DMS53 (cell line): ENCODE results near the gene C1QTNF1.

ENCODE experiments used
- DNase-seq: peaks from one replicate; lab custom pipeline; 2025; lab: John Stamatoyannopoulos, UW

The C1QTNF1 gene

GRCh38 chr17:79080349-79080748 lies 56.4 kb downstream of the C1QTNF1 start:
- no peak for DNase-seq

GRCh38 chr17:79080761-79081290 lies 56.9 kb downstream of the C1QTNF1 start:
- no peak for DNase-seq

- DNase-seq, result no peak
Measured at GRCh38 chr17:79081571-79082276, 57.8 kb downstream of the C1QTNF1 start.

DNA sequence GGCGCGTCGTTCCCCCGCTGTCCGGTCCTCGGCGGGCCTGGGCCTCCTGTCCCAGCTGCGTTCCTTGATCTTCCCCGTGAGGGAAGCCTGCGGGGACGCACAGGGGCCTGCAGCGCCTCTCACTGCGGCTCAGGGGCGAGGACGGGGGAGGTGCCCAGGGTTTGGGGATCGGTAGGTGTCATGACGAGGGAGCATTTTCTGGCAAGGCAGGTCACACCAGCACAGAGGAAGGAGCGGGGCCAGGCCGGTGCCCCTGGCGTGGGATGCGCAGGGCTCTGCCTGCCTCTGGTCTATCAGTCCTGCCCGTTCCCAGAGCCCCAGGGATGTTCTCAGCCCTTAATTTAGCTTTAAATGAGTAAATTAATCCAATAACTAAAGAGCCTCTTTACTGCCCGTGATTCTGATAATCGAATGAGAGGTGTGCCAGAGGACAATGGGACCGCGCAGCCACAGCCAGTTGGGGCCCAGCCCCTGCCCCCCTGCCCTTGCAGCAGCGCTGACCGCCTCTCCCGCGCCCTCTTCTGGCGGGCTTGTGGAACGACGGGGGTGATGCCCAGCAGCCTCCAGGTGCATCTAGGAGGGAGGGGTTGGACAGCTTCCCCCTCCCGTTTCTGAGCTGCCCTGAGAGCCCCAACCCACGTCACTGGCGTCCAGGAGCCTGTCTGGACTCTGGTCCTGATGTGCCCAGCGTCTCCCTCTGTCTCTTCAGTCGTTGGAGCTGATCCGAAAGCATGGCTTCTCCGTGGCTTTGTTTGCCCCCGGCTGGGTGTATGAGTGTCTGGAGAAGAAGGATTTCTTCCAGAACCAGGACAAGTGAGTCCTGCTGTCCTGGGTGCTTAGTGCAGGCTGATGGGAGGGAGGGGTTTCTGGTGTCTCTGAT lies 58.6 kb downstream of the C1QTNF1 start:
- DNase-seq, result peak; percentile 72

GRCh38 chr17:79083191-79083971 lies 59.4 kb downstream of the C1QTNF1 start:
- DNase-seq, result no peak

DNA sequence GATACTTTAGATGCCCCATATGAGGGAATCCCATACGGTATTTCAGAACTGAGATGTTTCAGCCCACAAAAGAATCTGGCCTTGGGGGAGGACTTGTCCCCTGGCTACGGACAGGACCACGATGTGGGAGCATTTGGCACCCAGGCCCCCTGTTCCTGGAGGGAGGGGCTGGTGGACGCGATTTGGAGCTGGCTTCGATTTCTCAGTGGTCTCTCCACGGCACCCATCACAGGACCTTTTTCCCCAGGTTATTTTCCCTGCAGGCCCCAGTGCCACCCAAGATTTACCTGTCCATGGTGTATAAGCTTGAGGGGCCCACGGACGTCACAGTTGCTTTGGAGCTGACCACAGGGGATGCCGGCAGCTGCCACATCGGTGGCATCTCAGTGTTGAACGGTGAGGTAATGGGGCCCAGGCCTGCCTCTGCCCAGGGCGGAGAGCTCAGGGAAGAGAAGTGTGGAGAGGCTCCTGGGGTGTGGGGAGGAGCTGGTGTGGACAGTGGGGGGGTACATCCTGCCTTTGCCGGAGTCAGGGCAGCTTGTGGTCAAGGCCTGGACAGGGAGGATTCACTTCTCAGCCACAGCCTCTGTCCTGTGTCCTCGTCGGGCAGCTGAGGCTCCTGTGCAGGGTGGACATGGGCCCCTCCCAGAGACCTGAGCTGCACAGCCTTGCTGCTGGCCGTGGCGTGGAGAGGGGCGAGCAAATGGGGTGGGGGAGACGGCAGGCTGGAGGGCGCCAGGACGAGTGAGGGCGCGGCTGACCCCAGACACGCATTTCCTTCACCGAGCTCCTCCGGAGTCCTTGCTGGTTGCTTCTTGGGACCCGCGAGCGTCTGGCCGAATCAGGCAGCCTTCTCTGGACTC lies 60.6 kb downstream of the C1QTNF1 start:
- no peak for DNase-seq

- no peak for DNase-seq
Measured at GRCh38 chr17:79085154-79085920, 61.4 kb downstream of the C1QTNF1 start.

- DNase-seq, result no peak
Measured at GRCh38 chr17:79085921-79086551, 62.1 kb downstream of the C1QTNF1 start.

DNA sequence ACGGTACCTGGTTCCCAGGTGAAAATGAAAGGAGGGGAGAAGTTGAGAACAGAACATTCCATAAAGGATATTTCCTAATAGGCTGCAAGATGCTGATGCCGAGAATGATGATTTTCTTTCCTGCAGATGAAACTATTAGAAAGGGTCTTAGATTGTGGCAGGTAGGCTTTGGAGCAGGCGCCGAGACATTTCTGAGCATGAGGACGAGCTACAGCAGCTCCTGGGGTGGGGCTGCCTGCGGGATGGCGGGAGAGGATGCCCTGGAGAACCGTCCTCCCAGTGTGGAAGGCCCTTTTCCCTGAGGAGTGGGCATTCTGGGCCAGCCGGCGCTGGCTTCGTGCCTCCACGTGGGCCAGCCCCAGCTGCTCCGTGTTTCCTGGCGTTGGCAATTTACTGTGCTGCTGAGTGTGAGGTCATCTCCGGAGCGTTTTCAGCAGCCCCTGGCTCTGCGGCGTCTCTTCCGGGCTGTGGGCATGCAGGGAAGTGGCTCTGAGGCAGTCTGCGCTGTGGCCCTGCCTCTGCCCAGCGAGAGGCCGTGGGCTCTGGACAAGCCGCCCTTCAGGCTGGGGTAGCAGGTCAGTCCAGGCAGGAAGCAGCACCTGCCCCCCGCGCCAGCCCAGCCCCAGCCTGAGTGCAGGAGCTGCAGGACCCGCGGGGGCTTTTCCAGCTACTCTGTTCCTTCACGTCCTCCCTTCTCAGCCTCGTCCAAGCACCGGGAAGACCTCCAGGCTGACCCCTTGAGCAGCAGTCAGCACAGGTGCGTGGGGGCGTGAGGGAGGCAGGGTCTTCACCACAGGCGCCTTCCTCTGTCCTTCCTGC lies 62.8 kb downstream of the C1QTNF1 start:
- no peak for DNase-seq

GRCh38 chr17:79087428-79088143 lies 63.6 kb downstream of the C1QTNF1 start:
- DNase-seq, result peak; percentile 74

- no peak for DNase-seq
Measured at GRCh38 chr17:79088247-79088996, 64.5 kb downstream of the C1QTNF1 start.

- DNase-seq, result no peak
Measured at GRCh38 chr17:79088997-79089328, 65.0 kb downstream of the C1QTNF1 start.

GRCh38 chr17:79089720-79090442 lies 65.9 kb downstream of the C1QTNF1 start:
- DNase-seq, result peak; percentile 40

DNA sequence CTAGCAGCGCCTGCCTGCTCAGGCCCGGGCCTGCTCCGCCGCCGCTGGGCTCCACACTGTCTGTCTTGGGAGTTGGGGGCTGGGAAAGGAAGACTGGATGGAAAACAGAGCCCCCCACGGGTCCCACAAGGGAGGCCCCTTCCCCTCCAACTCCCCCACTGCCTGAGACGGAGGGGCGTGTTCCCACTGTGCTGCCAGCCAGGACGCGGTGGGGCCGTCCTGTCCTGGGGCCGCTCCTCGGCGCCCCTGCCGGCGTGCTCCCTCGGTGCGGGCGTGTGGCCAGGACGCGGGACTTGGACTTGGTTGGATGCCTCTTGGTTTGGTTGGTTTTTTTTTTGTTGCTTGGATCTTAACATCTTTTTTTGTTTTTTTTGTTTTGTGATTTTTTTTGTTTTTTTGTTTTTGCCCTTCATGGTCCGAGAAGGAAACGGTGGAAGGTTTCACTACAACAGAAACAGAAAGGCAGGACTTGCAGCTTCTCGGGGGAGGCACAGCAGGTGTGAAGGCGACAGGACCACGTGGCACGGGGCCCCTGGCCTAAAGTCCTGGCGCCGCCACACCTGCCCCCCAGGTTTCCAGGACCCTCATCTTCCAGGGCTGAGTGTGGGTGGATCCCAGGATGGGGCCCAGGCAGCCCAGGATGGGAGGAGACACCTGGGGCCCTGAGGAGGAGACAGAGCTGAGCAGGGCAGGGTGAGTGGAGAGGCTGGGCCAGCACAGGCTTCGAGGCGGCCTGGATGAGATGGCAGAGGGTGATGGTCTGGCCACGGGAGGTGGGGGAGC lies 66.7 kb downstream of the C1QTNF1 start:
- DNase-seq, result no peak

DNA sequence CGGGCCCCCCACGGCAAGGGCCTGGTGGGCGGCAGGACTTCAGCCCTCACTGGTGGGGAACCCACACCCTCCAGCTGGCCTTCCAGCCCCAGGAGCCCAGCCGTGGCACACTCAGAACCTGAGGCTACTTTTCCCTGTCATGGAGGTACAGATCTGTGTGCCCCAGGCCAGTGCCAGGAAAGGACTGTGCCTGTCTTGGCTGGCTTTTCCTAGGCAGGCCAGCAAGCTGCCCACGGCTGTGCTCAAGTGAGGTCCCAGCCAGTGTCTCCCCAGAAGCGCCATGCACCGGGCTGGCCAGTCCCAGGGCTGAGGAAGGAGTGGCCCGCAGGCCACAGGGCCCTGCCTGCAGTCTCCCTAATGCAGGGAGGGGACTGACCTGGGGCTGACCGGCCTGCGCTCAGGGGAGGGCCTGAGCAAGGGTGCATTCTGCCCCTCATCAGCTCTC lies 67.3 kb downstream of the C1QTNF1 start:
- no peak for DNase-seq

DNA sequence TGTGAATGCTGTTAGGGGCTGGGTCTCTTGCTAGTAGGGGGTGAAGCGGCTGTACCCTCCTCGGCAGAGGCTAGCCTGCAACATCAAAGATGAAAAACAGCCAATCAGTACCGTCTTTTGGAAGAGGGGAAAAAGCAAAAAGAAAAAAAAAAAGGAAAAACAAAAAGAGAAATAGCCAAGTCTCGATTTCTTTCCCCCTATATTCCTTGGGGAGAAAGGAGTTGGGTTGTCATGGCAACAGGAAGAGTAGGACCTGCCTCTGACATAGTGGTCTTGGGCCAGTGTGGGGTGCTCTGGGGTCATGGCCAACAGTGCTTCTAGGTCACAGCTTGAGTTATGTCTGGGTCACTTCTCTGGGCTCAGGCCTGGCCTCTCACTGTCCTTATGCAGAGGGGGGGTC lies 68.6 kb downstream of the C1QTNF1 start:
- no peak for DNase-seq
